Measurements from ENCODE around the gene SRRM2.

DNA sequence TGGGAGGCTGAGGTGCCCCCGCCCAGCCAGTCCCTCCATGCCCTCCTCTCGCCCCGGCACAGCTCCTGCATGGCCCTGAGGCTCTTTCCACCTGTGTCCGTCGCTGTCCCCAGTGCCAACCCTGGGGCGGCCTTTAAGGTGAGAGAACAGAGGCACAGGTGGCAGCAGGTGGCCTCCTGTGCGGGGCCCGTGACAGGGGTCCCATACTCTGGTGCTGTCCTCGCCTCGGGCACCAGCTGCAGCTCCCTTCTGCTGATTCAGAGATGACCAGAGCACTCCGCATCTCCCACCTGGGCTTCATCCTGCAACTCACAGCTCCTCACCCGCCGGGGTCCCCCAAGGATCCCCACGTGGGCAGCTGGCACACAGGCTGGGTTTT, 40.4 kb upstream of the SRRM2 start:
- TF ChIP-seq, protein P1, sequence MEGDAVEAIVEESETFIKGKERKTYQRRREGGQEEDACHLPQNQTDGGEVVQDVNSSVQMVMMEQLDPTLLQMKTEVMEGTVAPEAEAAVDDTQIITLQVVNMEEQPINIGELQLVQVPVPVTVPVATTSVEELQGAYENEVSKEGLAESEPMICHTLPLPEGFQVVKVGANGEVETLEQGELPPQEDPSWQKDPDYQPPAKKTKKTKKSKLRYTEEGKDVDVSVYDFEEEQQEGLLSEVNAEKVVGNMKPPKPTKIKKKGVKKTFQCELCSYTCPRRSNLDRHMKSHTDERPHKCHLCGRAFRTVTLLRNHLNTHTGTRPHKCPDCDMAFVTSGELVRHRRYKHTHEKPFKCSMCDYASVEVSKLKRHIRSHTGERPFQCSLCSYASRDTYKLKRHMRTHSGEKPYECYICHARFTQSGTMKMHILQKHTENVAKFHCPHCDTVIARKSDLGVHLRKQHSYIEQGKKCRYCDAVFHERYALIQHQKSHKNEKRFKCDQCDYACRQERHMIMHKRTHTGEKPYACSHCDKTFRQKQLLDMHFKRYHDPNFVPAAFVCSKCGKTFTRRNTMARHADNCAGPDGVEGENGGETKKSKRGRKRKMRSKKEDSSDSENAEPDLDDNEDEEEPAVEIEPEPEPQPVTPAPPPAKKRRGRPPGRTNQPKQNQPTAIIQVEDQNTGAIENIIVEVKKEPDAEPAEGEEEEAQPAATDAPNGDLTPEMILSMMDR (IDR thresholded peaks at IDR 0.05), result no peak
- no peak for TF ChIP-seq ZFX (IDR thresholded peaks at IDR 0.05; ENCODE audit: borderline replicate concordance)
